Endothelial cell of umbilical vein (primary cell): ENCODE data around the gene GSTP1. TPM values are rescaled to one million over a fixed set of nuclear protein-coding genes. Genes with fewer than 3 reads are reported as not detected.

Experiments used
- BruUV-seq: library from RNA; stranded (reverse); fragments of 400-500 nt; replicated peaks from 2 replicates; lab custom pipeline; 2021; lab: Mats Ljungman, UMichigan
- CTCF ChIA-PET: fragments of 300-600, 350-600 bp; sonication (Branson Sonifier 250); formaldehyde crosslinking; loops from one replicate; lab custom pipeline; 2021; ENCODE audit warnings: antibody characterized with exemption, inconsistent platforms; lab: Charles Lee
- POLR2A ChIA-PET: fragments of 300-600, 350-600 bp; sonication (Branson Sonifier 250); formaldehyde crosslinking; loops from one replicate; lab custom pipeline; 2021; ENCODE audit warnings: antibody characterized with exemption, inconsistent platforms; lab: Charles Lee
- DNase-seq: peaks from one replicate; pipeline ENCODE4 v3.0.0-alpha.2; 2011; ENCODE audit warnings: low read depth, low spot score
- FAIRE-seq: peaks from 2 replicates; lab custom pipeline; 2011; peaks lifted over from hg19 to GRCh38; lab: Jason Lieb, UNC
- H2AFZ ChIP-seq: 2 replicates; pipeline ENCODE4 v1.6.0; 2012; ENCODE audit warnings: low read depth, low read length, control low read depth, inconsistent platforms
- H3K27ac ChIP-seq: 2 replicates; pipeline ENCODE4 v1.5.1; 2011; ENCODE audit warnings: low read depth, mild to moderate bottlenecking, control low read depth, low read length, moderate library complexity; ENCODE audit not compliant: insufficient read depth
- H3K27me3 ChIP-seq, 2 experiments: 2 replicates each; pipeline versions ENCODE4 v1.6.0 to v1.6.1; 2011; ENCODE audit warnings: low read length in 2 of 2, mixed read lengths in 1 of 2; ENCODE audit not compliant: control insufficient read depth in 2 of 2, insufficient read depth in 2 of 2
- H3K36me3 ChIP-seq, 2 experiments: 2 replicates in 1 of 2; 3 replicates in 1 of 2; pipeline ENCODE4 v1.5.1; 2011; ENCODE audit warnings: low read length in 2 of 2, mild to moderate bottlenecking in 1 of 2, moderate library complexity in 1 of 2; ENCODE audit not compliant: control insufficient read depth in 2 of 2, insufficient read depth in 2 of 2; ENCODE audit errors: extremely low read depth in 1 of 2
- H3K4me1 ChIP-seq: 3 replicates; pipeline ENCODE4 v1.5.1; 2011; ENCODE audit warnings: mild to moderate bottlenecking, low read length; ENCODE audit not compliant: control insufficient read depth, insufficient read depth; ENCODE audit errors: extremely low read depth
- H3K4me2 ChIP-seq: 2 replicates; pipeline ENCODE4 v1.6.1; 2011; ENCODE audit warnings: low read length, control low read depth, mixed read lengths; ENCODE audit not compliant: insufficient read depth
- H3K4me3 ChIP-seq, 3 experiments: fragments of 200-600 bp in 1 of 3; sonication (generic), shearing (Covaris generic) in 1 of 3; replicated peaks in 1 of 3; 2 replicates each; pipeline ENCODE4 v1.5.1; 2011 to 2016; ENCODE audit warnings: control low read depth in 3 of 3, low read length in 3 of 3, mild to moderate bottlenecking in 2 of 3, inconsistent platforms in 1 of 3, low read depth in 1 of 3, moderate library complexity in 1 of 3; ENCODE audit not compliant: insufficient read depth in 1 of 3
- H3K79me2 ChIP-seq: 2 replicates; pipeline ENCODE4 v1.6.0; 2012; ENCODE audit warnings: low read length, inconsistent platforms; ENCODE audit not compliant: control insufficient read depth, insufficient read depth
- H3K9ac ChIP-seq: replicated peaks from 2 replicates; pipeline ENCODE3; 2011; ENCODE audit warnings: low read length, control low read depth; ENCODE audit not compliant: insufficient read depth; ENCODE audit errors: extremely low read depth
- H3K9me1 ChIP-seq: replicated peaks from 3 replicates; pipeline ENCODE4 v1.6.0; 2011; ENCODE audit warnings: mild to moderate bottlenecking, low read length; ENCODE audit not compliant: control insufficient read depth, insufficient read depth; ENCODE audit errors: extremely low read depth
- H3K9me3 ChIP-seq: replicated peaks from 2 replicates; pipeline ENCODE4 v1.5.1; 2012; ENCODE audit warnings: low read length, inconsistent platforms; ENCODE audit not compliant: control insufficient read depth, insufficient read depth
- H4K20me1 ChIP-seq: replicated peaks from 2 replicates; pipeline ENCODE3; 2011; ENCODE audit warnings: mild to moderate bottlenecking, low read length; ENCODE audit not compliant: control insufficient read depth, insufficient read depth; ENCODE audit errors: extremely low read depth
- CTCF ChIP-seq, 2 donors: IDR thresholded peaks; 1 replicate in 1 of 2; 2 replicates in 1 of 2; pipeline ENCODE4 v1.5.1; 2011; ENCODE audit warnings: low read length in 2 of 2, mild to moderate bottlenecking in 2 of 2, moderate library complexity in 2 of 2, control low read depth in 1 of 2, inconsistent platforms in 1 of 2, low read depth in 1 of 2; ENCODE audit not compliant: insufficient read depth in 1 of 2; ENCODE audit errors: extremely low read depth in 1 of 2
- MAX ChIP-seq: IDR thresholded peaks from 2 replicates; pipeline ENCODE4 v1.6.1; 2011; ENCODE audit not compliant: insufficient read depth, insufficient read length
- dilution Hi-C: fragments of 300-500 bp; cut with MboI; formaldehyde crosslinking; loops from one replicate; pipeline ENCODE4 v1.15.0; 2019; ENCODE audit warnings: low sequenced_read_pairs; ENCODE audit not compliant: extremely low pct_ligation_motif_present
- intact Hi-C: fragments of 100-400 bp; cut with micrococcal nuclease; formaldehyde crosslinking; loops from one replicate; pipeline ENCODE4 v1.10.0; 2022
- polyA plus RNA-seq, 4 experiments: library from polyadenylated mRNA; depleted of rRNA in 3 of 4; stranded (reverse) in 3 of 4; unstranded in 1 of 4; fragments of >200 nt; gene quantifications; 2 replicates each; pipeline versions ENCODE4 v1.2.1 to v1.2.3, GENCODE V29; 2011 to 2012; ENCODE audit warnings: missing spikeins in 1 of 4
- total RNA-seq: library from RNA; stranded (reverse); gene quantifications from 2 replicates; pipeline ENCODE4 v1.2.3, GENCODE V29; 2021

Gene GSTP1
- total and polyA plus RNA-seq, 2 donors (not counting 3 experiments of a cell fraction or from before 2014, with no cell fraction given) = 962 to 2,277 TPM

- ChIA-PET CTCF (interaction anchor here (0.6 to 2.7 kb wide), 5 partner anchors 9 to 209 kb away, joined by 3 to 17 read pairs (median 5); no protein-coding TSS in a partner anchor), POLR2A (interaction anchor here (0.9 to 1.4 kb wide), 2 partner anchors 182 to 231 kb away, joined by 3 to 4 read pairs; partner anchors contain the start of genes POLD4 and PPP1CA)
- BruUV-seq = TSS peak; percentile 60
- peaks cover 7 to 18% of the 10 kb centered on the region in 2 experiments for H3K36me3 ChIP-seq
- no peak for FAIRE-seq
- H3K4me1 ChIP-seq = peaks cover 17% of the 10 kb centered on the region
- H3K9me3 ChIP-seq = no peaks in the 10 kb centered on the region
- H3K27ac ChIP-seq = peak overlapping the region; percentile 63
- peak overlapping the region; percentile 93 for H3K9ac ChIP-seq
- H3K4me2 ChIP-seq = peak overlapping the region; percentile 45
- H3K9me1 ChIP-seq = no peaks in the 10 kb centered on the region
- H4K20me1 ChIP-seq = no peaks in the 10 kb centered on the region
- intact Hi-C loops = no loop called here
- dilution Hi-C loops = no loop called here
- peak overlapping the region; percentile 68 to 85 (median 83) for H3K4me3 ChIP-seq
- DNase-seq = peak; percentile 48
- H3K79me2 ChIP-seq = peaks cover 26% of the 10 kb centered on the region
- peak overlapping the region; percentile 23 for H2AFZ ChIP-seq
- TF ChIP-seq CTCF (IDR thresholded peaks at IDR 0.05; ENCODE audit: extremely low read depth in 1 of 2, insufficient read depth in 1 of 2, low read depth in 1 of 2, low read length in 2 of 2) (no peak), MAX (no peak)
- peaks cover 2 to 4% of the 10 kb centered on the region in 2 experiments for H3K27me3 ChIP-seq
Observed at GRCh38 chr11:67584205-67584880, 731 bp downstream of the GSTP1 start.
